Body of pancreas (tissue), 4 donors: ENCODE measurements around the gene HMGCR. TPM values are rescaled to one million over a fixed set of nuclear protein-coding genes. Genes with fewer than 3 reads are reported as not detected.

ENCODE experiments used
- ATAC-seq: fragments of 150-250 bp; one replicate; pipeline ENCODE4 v1.9.1; 2016
- DNase-seq, 4 donors: peaks; one replicate each; pipeline ENCODE4 v3.0.0-alpha.2; 2019
- H3K27ac ChIP-seq, 4 donors: fragments of 200-600 bp; sonication (generic); 1 replicate in 3 of 4; 2 replicates in 1 of 4; pipeline versions ENCODE4 v1.5.1 to v1.6.1; 2016 to 2019; ENCODE audit warnings: mild to moderate bottlenecking in 1 of 4, mixed read lengths in 1 of 4, moderate library complexity in 1 of 4
- H3K27me3 ChIP-seq, 2 donors: fragments of 200-600 bp; sonication (generic); one replicate each; pipeline ENCODE4 v1.6.0; 2016; ENCODE audit warnings: mild to moderate bottlenecking in 1 of 2
- H3K36me3 ChIP-seq, 2 donors: fragments of 200-600 bp; sonication (generic); replicated peaks in 1 of 2; 2 replicates each; pipeline ENCODE4 v1.5.1; 2016; ENCODE audit warnings: low read depth in 2 of 2; ENCODE audit not compliant: insufficient read depth in 1 of 2
- H3K4me1 ChIP-seq: fragments of 200-600 bp; sonication (generic); one replicate; pipeline ENCODE4 v1.6.0; 2016
- H3K4me3 ChIP-seq, 2 donors: fragments of 200-600 bp; sonication (generic); 1 replicate in 1 of 2; 2 replicates in 1 of 2; pipeline ENCODE4 v1.5.1; 2016 to 2019
- H3K9me3 ChIP-seq, 3 donors: fragments of 200-600 bp; sonication (generic); 1 replicate in 2 of 3; 2 replicates in 1 of 3; pipeline ENCODE4 v1.5.1; 2016
- POLR2A ChIP-seq, 3 donors: fragments of 450-650 bp; IDR thresholded peaks; one replicate each; pipeline ENCODE4 v1.6.1; 2016; ENCODE audit warnings: antibody characterized with exemption in 3 of 3, mild to moderate bottlenecking in 2 of 3
- WGBS, 2 donors: methylation state at CpG; one replicate each; pipeline ENCODE4 v1.1.5; 2017; 5-methylcytosine and 5-hydroxymethylcytosine counted together
- intact Hi-C: fragments of 100-400 bp; cut with DNase I; formaldehyde crosslinking; loops from one replicate; pipeline ENCODE4 v1.15.1; 2023
- total RNA-seq, 2 donors: library from RNA; depleted of rRNA; stranded (reverse); fragments of >200 nt; gene quantifications; one replicate each; pipeline ENCODE4 v1.1.0, GENCODE V29; 2016
- TF ChIP-seq, protein P1 (sequence below), 7 experiments: fragments of 450-650 bp in 4 of 7; fragments of 200-600 bp in 3 of 7; sonication (generic) in 3 of 7; IDR thresholded peaks; one replicate each; pipeline ENCODE4 v1.5.1; 2016 to 2019; ENCODE audit warnings: antibody characterized with exemption in 7 of 7

The HMGCR gene
- total RNA-seq, 2 donors from 2014 or later = 5.9 to 8.3 TPM

DNA sequence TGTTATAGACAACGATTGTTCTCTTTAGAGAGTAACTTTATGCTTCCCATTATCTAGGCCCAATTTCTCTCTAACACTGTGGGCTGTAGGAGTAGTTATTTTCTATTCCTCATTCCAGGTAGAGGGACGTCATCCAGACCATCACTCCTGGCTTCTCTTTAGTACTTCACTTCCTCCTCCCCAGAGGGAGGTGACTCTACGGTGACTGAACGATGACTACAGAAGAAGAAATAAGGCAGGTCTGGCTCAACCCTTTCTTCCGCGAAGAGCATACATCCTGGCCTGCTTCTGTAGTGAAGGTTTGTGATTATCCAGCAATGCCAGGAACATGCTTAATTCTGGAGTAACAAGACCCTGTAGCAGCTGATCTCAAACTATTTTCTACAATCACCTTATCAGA is 50.8 kb downstream of the HMGCR start:
- Histone ChIP-seq H3K9me3 (no peaks in the 10 kb centered on the region), H3K36me3 (peaks cover 3 to 12% of the 10 kb centered on the region in 2 donors), H3K27ac (no peak overlapping the region), H3K27me3 (no peaks in the 10 kb centered on the region), H3K4me1 (no peaks in the 10 kb centered on the region), H3K4me3 (no peak overlapping the region)
- 95% methylated on average over 6 of the region's 6 CpGs for WGBS, 2 donors
- no peak for ATAC-seq
- no peak for TF ChIP-seq POLR2A (IDR thresholded peaks at IDR 0.05)
- intact Hi-C loops = no loop called here
- no peak for DNase-seq

DNA sequence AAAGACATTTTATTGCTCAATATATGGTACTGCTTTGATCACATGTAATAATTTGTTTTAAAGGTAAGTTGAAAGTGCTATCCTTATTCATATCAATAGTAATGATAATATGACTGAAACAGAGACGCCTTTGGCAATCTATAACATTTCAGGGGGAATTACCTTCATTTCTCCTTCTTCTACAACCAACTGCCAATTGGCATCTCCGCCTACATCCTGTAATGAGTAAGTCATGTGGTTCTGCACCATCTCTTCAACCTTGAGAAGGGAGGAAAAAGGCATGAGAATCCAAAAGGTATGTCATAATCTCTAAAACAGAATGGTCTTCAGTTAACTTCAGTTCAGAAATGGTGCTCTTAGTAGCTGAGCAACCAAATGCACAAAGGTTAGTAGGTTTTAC is 52.4 kb downstream of the HMGCR start:
- DNase-seq = no peak
- H3K27ac ChIP-seq = no peak overlapping the region
- peaks cover 3 to 12% of the 10 kb centered on the region in 2 donors for H3K36me3 ChIP-seq
- H3K4me1 ChIP-seq = no peaks in the 10 kb centered on the region
- H3K4me3 ChIP-seq = no peak overlapping the region
- no peaks in the 10 kb centered on the region for H3K27me3 ChIP-seq
- no peaks in the 10 kb centered on the region for H3K9me3 ChIP-seq
- 88 to 95% methylated on average over 2 of the region's 2 CpGs for WGBS, 2 donors
- no peak for TF ChIP-seq POLR2A (IDR thresholded peaks at IDR 0.05)
- TF ChIP-seq, protein P1, sequence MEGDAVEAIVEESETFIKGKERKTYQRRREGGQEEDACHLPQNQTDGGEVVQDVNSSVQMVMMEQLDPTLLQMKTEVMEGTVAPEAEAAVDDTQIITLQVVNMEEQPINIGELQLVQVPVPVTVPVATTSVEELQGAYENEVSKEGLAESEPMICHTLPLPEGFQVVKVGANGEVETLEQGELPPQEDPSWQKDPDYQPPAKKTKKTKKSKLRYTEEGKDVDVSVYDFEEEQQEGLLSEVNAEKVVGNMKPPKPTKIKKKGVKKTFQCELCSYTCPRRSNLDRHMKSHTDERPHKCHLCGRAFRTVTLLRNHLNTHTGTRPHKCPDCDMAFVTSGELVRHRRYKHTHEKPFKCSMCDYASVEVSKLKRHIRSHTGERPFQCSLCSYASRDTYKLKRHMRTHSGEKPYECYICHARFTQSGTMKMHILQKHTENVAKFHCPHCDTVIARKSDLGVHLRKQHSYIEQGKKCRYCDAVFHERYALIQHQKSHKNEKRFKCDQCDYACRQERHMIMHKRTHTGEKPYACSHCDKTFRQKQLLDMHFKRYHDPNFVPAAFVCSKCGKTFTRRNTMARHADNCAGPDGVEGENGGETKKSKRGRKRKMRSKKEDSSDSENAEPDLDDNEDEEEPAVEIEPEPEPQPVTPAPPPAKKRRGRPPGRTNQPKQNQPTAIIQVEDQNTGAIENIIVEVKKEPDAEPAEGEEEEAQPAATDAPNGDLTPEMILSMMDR (IDR thresholded peaks at IDR 0.05) = no peak
- ATAC-seq = no peak
- intact Hi-C loops = no loop called here

DNA sequence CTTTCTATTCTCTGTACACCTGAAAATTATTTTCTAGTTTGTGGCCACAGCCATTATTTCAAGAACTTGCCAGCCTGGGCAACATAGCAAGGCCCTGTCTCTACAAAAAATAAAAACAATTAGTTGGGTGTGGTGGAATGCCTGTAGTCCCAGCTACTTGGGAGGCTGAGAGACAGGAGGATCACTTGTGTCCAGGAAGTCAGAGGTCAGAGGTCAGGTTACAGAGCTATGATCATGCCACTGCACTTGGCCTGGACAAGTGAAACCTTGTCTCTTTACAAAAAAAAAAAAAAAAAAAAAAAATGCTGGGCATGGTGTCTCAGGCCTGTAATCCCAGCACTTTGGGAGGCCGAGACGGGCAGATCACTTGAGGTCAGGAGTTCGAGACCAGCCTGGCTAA is 58.3 kb downstream of the HMGCR start:
- H3K4me3 ChIP-seq = no peak overlapping the region
- 96% methylated on average over 3 of the region's 3 CpGs for WGBS, 2 donors
- H3K4me1 ChIP-seq = no peaks in the 10 kb centered on the region
- intact Hi-C loops = no loop called here
- ATAC-seq (no peak), DNase-seq (no peak)
- TF ChIP-seq, protein P1 (IDR thresholded peaks at IDR 0.05) = no peak
- TF ChIP-seq POLR2A (IDR thresholded peaks at IDR 0.05) = no peak
- H3K27me3 ChIP-seq = no peaks in the 10 kb centered on the region
- H3K9me3 ChIP-seq = no peaks in the 10 kb centered on the region
- peaks cover 0 to 3% of the 10 kb centered on the region in 2 donors for H3K36me3 ChIP-seq
- H3K27ac ChIP-seq = no peak overlapping the region

DNA sequence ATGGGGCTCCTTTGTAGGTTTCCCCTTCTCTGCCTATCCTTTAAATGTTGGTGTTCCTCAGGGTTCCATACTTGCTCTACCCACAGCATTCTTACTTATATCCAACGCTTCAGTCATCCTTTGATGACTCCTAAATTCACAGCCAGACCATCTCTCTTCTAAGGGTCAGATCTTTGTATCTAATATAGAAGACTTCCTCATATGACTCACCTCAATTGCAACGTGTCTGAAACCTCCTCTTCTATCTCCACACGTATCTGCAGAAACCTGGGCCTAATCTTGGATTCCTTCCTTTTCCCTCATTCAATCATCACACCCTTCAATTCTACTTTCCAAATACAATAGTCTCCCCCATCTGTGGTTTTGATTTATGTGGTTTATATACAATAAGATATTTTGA is 68.3 kb downstream of the HMGCR start:
- Histone ChIP-seq H3K27me3 (no peaks in the 10 kb centered on the region), H3K4me1 (no peaks in the 10 kb centered on the region), H3K27ac (no peak overlapping the region), H3K9me3 (no peaks in the 10 kb centered on the region), H3K4me3 (no peak overlapping the region), H3K36me3 (no peaks in the 10 kb centered on the region)
- intact Hi-C loops = no loop called here
- TF ChIP-seq POLR2A (IDR thresholded peaks at IDR 0.05) = no peak
- TF ChIP-seq, protein P1 (IDR thresholded peaks at IDR 0.05) = no peak
- 83 to 91% methylated on average over 3 of the region's 3 CpGs for WGBS, 2 donors
- ATAC-seq (no peak), DNase-seq (no peak)

Other genes starting within 250 kb of the HMGCR start
- gene ANKRD31, start 100.3 kb upstream of the HMGCR start, total RNA-seq = under 1 TPM; 0.33 to 0.78 TPM
- 10 to 100 TPM; 17.8 to 19.5 TPM for gene CERT1, start 174.4 kb downstream of the HMGCR start, total RNA-seq
- 10 to 100 TPM; 18.8 to 33.5 TPM for gene POLK, start 174.7 kb downstream of the HMGCR start, total RNA-seq